ENCODE data around the gene MEMO1. TPM values are rescaled to one million over a fixed set of nuclear protein-coding genes. Genes with fewer than 3 reads are reported as not detected.
"Not testable (repeated sequence)": the region's sequence is repeated elsewhere in the genome, so short reads cannot be mapped to it uniquely, and the experiment has no call there.

MEMO1 gene
- total and polyA plus RNA-seq, 9 of the 15 experiments (the other 6 are each of a cell fraction or from before 2014, with no cell fraction given), result 22.1 to 87.7 (median 61.2) TPM

- peaks cover 0 to 10% of the 10 kb centered on the region in 2 experiments; a peak in 2 of 5 replicates for H3K4me1 ChIP-seq (replicated peaks in 1 of 2; ENCODE audit: control insufficient read depth in 2 of 2, insufficient read depth in 2 of 2, low read length in 2 of 2)
- H3K9me3 ChIP-seq (replicated peaks; ENCODE audit: control insufficient read depth, insufficient read depth, low read depth, low read length); ATAC-seq; H3K4me2 ChIP-seq (ENCODE audit: insufficient read depth, low read length); BruUV-seq (replicated peaks); DNase-seq (ENCODE audit: extremely low read depth in 1 of 4, low spot score in 3 of 4); H4K20me1 ChIP-seq (replicated peaks; ENCODE audit: control insufficient read depth, insufficient read depth, low read length); H3K27ac ChIP-seq (ENCODE audit: extremely low read depth, low read depth, low read length); H3K79me2 ChIP-seq (ENCODE audit: control insufficient read depth, insufficient read depth, low read length); H3K9ac ChIP-seq (ENCODE audit: insufficient read depth in 1 of 2, low read depth in 2 of 2, low read length in 2 of 2); in situ Hi-C loops (cut with MboI); H3K4me3 ChIP-seq; intact Hi-C loops (cut with micrococcal nuclease); H2AFZ ChIP-seq (ENCODE audit: low read depth, low read length); H3K27me3 ChIP-seq (ENCODE audit: control insufficient read depth in 2 of 2, insufficient read depth in 2 of 2, low read length in 2 of 2); H3K36me3 ChIP-seq (ENCODE audit: control insufficient read depth, insufficient read depth, low read length); FAIRE-seq; H3K9me1 ChIP-seq (ENCODE audit: control insufficient read depth, insufficient read depth, low read length): not testable (repeated sequence)
- 82% methylated on average over 3 of the region's 3 CpGs for WGBS (ENCODE audit: insufficient coverage, low coverage, missing lambda C conversion rate)
- ChIA-PET CTCF (ENCODE audit: low intra/inter-chr PET ratio) (interaction anchor here (0.6 kb wide), 1 partner anchor 127 kb away, joined by 3 read pairs; no protein-coding TSS in a partner anchor), POLR2A (interaction anchor here (0.8 to 2.2 kb wide), 2 partner anchors 9 to 14 kb away, joined by 3 to 13 read pairs; partner anchors contain the start of genes DPY30 and SPAST)
Measured at GRCh38 chr2:32054583-32054982, 43.8 kb upstream of the MEMO1 start.

GRCh38 chr2:32051836-32052439 lies 41.1 kb upstream of the MEMO1 start:
- H4K20me1 ChIP-seq (replicated peaks; ENCODE audit: control insufficient read depth, insufficient read depth, low read length), result no peaks in the 10 kb centered on the region
- H3K9ac ChIP-seq (ENCODE audit: insufficient read depth in 1 of 2, low read depth in 2 of 2, low read length in 2 of 2), result no peak overlapping the region
- no peaks in the 10 kb centered on the region for H3K79me2 ChIP-seq (ENCODE audit: control insufficient read depth, insufficient read depth, low read length)
- no peak overlapping the region for H3K27ac ChIP-seq (ENCODE audit: extremely low read depth, low read depth, low read length)
- FAIRE-seq, result no peak
- no peak for DNase-seq (ENCODE audit: extremely low read depth in 1 of 4, low spot score in 3 of 4)
- no peaks in the 10 kb centered on the region for H3K36me3 ChIP-seq (ENCODE audit: control insufficient read depth, insufficient read depth, low read length)
- intact Hi-C loops (cut with micrococcal nuclease) (no loop called here), in situ Hi-C loops (cut with MboI) (no loop called here)
- H3K9me3 ChIP-seq (replicated peaks; ENCODE audit: control insufficient read depth, insufficient read depth, low read depth, low read length), result no peaks in the 10 kb centered on the region
- no peak; the same call in 2 of the 3 replicates for ATAC-seq
- no peaks in the 10 kb centered on the region; a peak in 2 of 5 replicates for H3K4me1 ChIP-seq (replicated peaks in 1 of 2; ENCODE audit: control insufficient read depth in 2 of 2, insufficient read depth in 2 of 2, low read length in 2 of 2)
- no peaks in the 10 kb centered on the region for H3K27me3 ChIP-seq (ENCODE audit: control insufficient read depth in 2 of 2, insufficient read depth in 2 of 2, low read length in 2 of 2)
- no peak overlapping the region for H3K4me3 ChIP-seq
- POLR2A ChIA-PET, result interaction anchor here (1.0 to 1.3 kb wide), 2 partner anchors 10 to 12 kb away, joined by 3 to 5 read pairs; partner anchors contain the start of gene DPY30
- BruUV-seq (replicated peaks), result no TSS peak
- 79% methylated on average over 11 of the region's 11 CpGs for WGBS (ENCODE audit: insufficient coverage, low coverage, missing lambda C conversion rate)
- H2AFZ ChIP-seq (ENCODE audit: low read depth, low read length), result no peak overlapping the region; the same call in 1 of the 2 replicates
- no peaks in the 10 kb centered on the region for H3K9me1 ChIP-seq (ENCODE audit: control insufficient read depth, insufficient read depth, low read length)
- no peak overlapping the region for H3K4me2 ChIP-seq (ENCODE audit: insufficient read depth, low read length)
- CTCF ChIA-PET (ENCODE audit: low intra/inter-chr PET ratio), result no interaction called here
- TF ChIP-seq ZNF124 (CRISPR knock-in tag; IDR thresholded peaks at IDR 0.05), result no peak
- no peak for TF ChIP-seq PKNOX1 (IDR thresholded peaks at IDR 0.05)
- no peak for TF ChIP-seq ZNF224 (CRISPR knock-in tag; IDR thresholded peaks at IDR 0.05)
- TF ChIP-seq, protein P1, sequence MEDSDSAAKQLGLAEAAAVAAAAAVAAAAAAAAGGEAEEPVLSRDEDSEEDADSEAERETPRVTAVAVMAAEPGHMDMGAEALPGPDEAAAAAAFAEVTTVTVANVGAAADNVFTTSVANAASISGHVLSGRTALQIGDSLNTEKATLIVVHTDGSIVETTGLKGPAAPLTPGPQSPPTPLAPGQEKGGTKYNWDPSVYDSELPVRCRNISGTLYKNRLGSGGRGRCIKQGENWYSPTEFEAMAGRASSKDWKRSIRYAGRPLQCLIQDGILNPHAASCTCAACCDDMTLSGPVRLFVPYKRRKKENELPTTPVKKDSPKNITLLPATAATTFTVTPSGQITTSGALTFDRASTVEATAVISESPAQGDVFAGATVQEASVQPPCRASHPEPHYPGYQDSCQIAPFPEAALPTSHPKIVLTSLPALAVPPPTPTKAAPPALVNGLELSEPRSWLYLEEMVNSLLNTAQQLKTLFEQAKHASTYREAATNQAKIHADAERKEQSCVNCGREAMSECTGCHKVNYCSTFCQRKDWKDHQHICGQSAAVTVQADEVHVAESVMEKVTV (CRISPR knock-in tag; IDR thresholded peaks at IDR 0.05), result no peak
- TF ChIP-seq NFE2L1 (tag; IDR thresholded peaks at IDR 0.05; ENCODE audit: borderline replicate concordance, low read depth), result no peak
- TF ChIP-seq CREBBP (IDR thresholded peaks at IDR 0.05; ENCODE audit: low read depth, low read length), result no peak
- TF ChIP-seq ZNF551 (CRISPR knock-in tag; IDR thresholded peaks at IDR 0.05), result no peak
- no peak for TF ChIP-seq THRAP3 (IDR thresholded peaks at IDR 0.05; ENCODE audit: borderline replicate concordance)
